Islet precursor cell (in vitro differentiated cells): Measurements from ENCODE around the gene VPS13D.

ENCODE experiments used
- DNase-seq: peaks from one replicate; pipeline ENCODE4 v3.0.0-alpha.2; 2018

VPS13D gene

GRCh38 chr1:12543740-12544154 lies 313.9 kb downstream of the VPS13D start:
- DNase-seq, result no peak

DNA sequence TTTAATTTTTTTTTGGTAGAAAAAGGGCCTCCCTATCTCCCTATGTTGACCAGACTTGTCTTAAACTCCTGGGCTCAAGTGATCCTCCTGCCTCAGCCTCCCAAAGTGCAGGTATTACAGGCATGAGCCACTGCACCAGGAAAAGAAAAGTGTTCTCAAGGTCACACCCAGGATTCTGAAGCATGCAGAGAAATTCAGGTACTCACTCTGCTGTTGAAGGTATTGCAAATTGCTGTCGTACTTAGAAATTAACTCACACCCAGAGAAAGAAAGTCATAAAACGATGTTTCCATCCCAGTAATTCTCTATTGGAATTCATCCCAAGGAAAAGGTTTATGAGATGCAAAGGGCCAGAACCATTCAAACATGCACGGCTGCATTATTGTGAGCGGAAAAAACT lies 314.5 kb downstream of the VPS13D start:
- no peak for DNase-seq

DNA sequence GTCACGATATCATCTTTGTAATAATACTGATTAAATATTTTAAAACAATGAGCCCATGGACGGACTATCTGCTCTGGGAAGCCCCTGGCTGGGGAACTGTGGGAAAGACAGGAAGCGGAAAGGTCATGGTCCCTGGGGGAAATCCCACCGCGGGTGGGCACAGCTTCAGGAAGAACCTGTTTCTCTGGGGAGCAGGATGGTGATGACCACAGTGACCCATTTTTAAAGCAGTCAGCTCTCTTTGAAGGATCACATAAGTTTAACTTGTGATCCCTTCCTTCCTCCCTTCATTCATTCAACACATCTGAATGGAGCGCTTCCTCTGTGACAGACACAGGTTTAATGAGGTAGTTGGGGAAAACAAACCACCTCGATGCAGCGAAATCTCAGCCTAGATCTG lies 315.2 kb downstream of the VPS13D start:
- DNase-seq, result no peak

GRCh38 chr1:12546771-12547585 lies 317.1 kb downstream of the VPS13D start:
- no peak for DNase-seq

- DNase-seq, result no peak
Observed at GRCh38 chr1:12547586-12548225, 317.9 kb downstream of the VPS13D start.

- no peak for DNase-seq
Observed at GRCh38 chr1:12548279-12548972, 318.6 kb downstream of the VPS13D start.

DNA sequence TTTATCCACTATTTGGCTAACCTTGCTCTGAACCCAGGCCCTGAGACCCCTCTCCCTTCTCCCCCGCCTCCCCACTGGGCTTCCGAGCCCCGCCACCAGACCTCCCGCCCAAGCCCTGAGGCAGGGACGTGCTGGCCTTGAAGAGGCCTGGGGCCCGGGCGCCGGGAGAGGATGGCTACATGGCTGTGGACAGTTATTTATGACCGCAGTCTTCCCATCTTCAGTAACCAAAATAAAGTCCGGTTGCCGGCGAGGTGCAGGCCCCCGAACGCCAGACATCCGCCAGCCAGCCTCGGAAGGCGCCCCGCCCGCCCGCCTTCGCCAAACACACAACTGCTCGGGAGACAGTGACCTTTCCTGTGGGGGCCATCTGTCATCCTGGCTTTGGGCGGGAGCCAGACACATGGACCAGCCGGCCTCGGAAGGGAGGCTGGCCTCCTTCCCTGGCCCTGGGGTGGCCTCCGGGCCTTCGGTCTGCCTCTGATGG lies 319.2 kb downstream of the VPS13D start:
- no peak for DNase-seq

- peak; percentile 68 for DNase-seq
Observed at GRCh38 chr1:12549460-12550349, 319.9 kb downstream of the VPS13D start.

DNA sequence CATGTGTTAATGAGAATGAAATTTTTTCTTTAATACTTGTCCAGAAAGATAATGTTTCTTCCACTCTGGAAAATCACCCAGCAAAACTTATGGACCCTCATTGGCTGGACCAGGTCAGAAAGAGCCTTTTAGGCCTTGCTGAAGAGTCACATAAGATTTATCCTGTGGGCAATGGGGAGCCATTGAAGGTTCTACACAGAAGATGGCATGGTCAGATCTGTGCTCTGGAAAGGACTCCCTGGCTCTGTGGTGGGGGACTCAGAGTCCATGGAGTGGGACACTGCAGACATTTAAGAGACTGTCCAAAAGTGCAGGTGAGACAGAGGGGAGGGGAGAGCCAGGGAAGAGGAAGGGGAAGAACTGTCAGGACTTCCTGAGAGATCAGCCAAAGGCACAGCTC lies 321.8 kb downstream of the VPS13D start:
- no peak for DNase-seq

- no peak for DNase-seq
Observed at GRCh38 chr1:12552111-12552888, 322.5 kb downstream of the VPS13D start.

DNA sequence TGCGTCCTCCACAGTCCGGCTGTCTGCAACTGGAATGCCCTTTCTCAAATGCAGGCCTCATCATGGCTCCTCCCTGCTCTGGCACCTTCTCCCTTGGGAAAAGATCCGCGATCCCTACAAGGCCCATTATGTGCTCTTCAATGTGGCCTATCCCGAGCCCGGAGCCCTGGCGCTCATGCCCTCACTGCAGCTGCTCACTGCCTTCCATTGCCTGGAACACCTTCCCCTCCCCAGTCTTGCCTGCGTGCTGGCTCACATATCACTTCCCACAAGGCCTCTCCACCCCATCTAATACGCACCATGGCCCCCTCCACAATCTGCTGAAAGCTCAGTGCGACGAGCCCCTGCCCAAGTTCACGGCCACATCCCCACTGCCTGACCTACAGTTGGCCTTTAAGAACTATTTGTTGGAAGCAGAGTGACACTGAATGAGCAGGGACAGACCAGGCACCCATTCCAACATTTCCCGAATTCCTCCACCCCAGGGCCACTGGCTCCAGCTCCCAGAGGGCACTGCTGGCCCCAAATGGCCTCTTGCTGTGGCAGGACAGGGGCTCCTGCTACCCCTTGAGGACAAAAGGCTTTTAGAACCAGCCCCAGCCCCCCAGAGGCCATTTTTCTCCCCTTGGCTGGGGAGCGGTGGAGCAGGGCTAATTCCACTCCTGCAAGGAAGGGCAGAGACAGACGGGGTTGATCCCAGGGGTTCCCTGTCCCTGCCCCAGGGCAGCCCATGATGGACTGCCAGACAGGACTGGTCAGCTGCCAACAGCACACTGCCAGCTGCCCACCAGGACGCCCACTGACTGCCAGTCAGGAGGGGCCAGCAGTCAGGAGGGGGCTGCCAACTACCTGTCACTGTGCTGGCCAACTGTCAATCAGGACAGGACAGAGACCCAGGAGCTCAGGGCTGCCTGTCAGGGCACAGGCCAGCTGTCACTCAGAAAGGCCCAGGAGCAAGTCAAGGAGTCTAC lies 323.4 kb downstream of the VPS13D start:
- DNase-seq, result peak; percentile 76

- DNase-seq, result no peak
Observed at GRCh38 chr1:12553963-12554362, 324.1 kb downstream of the VPS13D start.

- no peak for DNase-seq
Observed at GRCh38 chr1:12554521-12555305, 324.9 kb downstream of the VPS13D start.

- no peak for DNase-seq
Observed at GRCh38 chr1:12555411-12556367, 325.9 kb downstream of the VPS13D start.

GRCh38 chr1:12556368-12556930 lies 326.6 kb downstream of the VPS13D start:
- peak; percentile 83 for DNase-seq

- no peak for DNase-seq
Observed at GRCh38 chr1:12556957-12557935, 327.4 kb downstream of the VPS13D start.

DNA sequence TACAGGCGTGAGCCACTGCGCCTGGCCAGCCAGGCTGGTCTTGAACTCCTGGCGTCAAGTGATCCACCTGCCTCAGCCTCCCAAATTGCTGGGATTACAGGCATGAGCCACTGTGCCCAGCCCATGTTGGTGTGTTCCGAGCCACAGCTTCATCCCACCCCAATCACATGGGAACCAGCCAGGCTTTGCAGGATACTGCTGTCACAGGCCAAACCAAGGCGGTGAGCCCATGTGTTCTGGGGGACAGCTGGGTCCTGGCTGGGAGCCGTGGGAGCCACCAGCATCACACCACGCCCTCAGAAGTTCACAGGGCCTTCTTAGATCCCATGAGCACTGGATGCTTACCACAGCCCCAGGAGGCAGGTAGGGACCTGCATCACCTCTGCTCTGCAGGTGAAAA lies 331.3 kb downstream of the VPS13D start:
- DNase-seq, result no peak
